IPS DF 6.9 (cell line): ENCODE measurements around the gene PRMT9.

Source experiments
- DNase-seq: peaks from one replicate; pipeline ENCODE4 v3.0.0-alpha.2; 2013; ENCODE audit warnings: low read depth, low spot score
- H3K27ac ChIP-seq: one replicate; pipeline ENCODE4 v1.5.1; 2013; ENCODE audit warnings: low read length, control low read depth
- H3K27me3 ChIP-seq: 2 replicates; pipeline ENCODE4 v1.6.1; 2013; ENCODE audit warnings: mild to moderate bottlenecking, low read length; ENCODE audit not compliant: control insufficient read depth, insufficient read depth
- H3K36me3 ChIP-seq: 2 replicates; pipeline ENCODE4 v1.6.1; 2013; ENCODE audit warnings: low read length; ENCODE audit not compliant: control insufficient read depth, insufficient read depth
- H3K4me1 ChIP-seq: 2 replicates; pipeline ENCODE4 v1.6.1; 2013; ENCODE audit warnings: low read length; ENCODE audit not compliant: control insufficient read depth, insufficient read depth
- H3K4me3 ChIP-seq: 2 replicates; pipeline ENCODE4 v1.5.1; 2013; ENCODE audit warnings: mild to moderate bottlenecking, low read length
- H3K9me3 ChIP-seq: 2 replicates; pipeline ENCODE4 v1.6.1; 2013; ENCODE audit warnings: low read length, inconsistent platforms; ENCODE audit not compliant: control insufficient read depth, insufficient read depth
- WGBS: extraction: QIAGEN DNeasy Blood & Tissue Kit; methylation state at CpG from one replicate; pipeline ENCODE4 v1.1.7; 2013; ENCODE audit warnings: mixed read lengths, missing lambda C conversion rate; ENCODE audit not compliant: insufficient read length, insufficient coverage; 5-methylcytosine and 5-hydroxymethylcytosine counted together

The PRMT9 gene

GRCh38 chr4:147714575-147715401 is 30.8 kb upstream of the PRMT9 start:
- DNase-seq, result no peak
- H3K27ac ChIP-seq, result no peak overlapping the region
- H3K36me3 ChIP-seq, result no peaks in the 10 kb centered on the region
- H3K4me1 ChIP-seq, result no peaks in the 10 kb centered on the region
- WGBS, result no CpG with 5 or more reads among the region's 8 CpGs
- no peaks in the 10 kb centered on the region for H3K27me3 ChIP-seq
- H3K4me3 ChIP-seq, result no peak overlapping the region
- H3K9me3 ChIP-seq, result no peaks in the 10 kb centered on the region

GRCh38 chr4:147709999-147710398 is 26.0 kb upstream of the PRMT9 start:
- no peaks in the 10 kb centered on the region for H3K27me3 ChIP-seq
- no peak overlapping the region for H3K4me3 ChIP-seq
- no peaks in the 10 kb centered on the region for H3K9me3 ChIP-seq
- DNase-seq, result no peak
- no peaks in the 10 kb centered on the region for H3K4me1 ChIP-seq
- H3K36me3 ChIP-seq, result no peaks in the 10 kb centered on the region
- no peak overlapping the region for H3K27ac ChIP-seq
- no CpG with 5 or more reads among the region's 5 CpGs for WGBS

- Histone ChIP-seq H3K27me3 (no peaks in the 10 kb centered on the region), H3K4me1 (no peaks in the 10 kb centered on the region), H3K27ac (no peak overlapping the region), H3K4me3 (no peak overlapping the region), H3K9me3 (no peaks in the 10 kb centered on the region), H3K36me3 (no peaks in the 10 kb centered on the region)
- DNase-seq, result no peak
- no CpG with 5 or more reads among the region's 7 CpGs for WGBS
Measured at GRCh38 chr4:147707892-147708672, 24.1 kb upstream of the PRMT9 start.

GRCh38 chr4:147704846-147705245 is 20.9 kb upstream of the PRMT9 start:
- WGBS, result no CpG with 5 or more reads among the region's 1 CpG
- no peak for DNase-seq
- Histone ChIP-seq H3K9me3 (no peaks in the 10 kb centered on the region), H3K36me3 (no peaks in the 10 kb centered on the region), H3K27ac (no peak overlapping the region), H3K27me3 (no peaks in the 10 kb centered on the region), H3K4me1 (no peaks in the 10 kb centered on the region), H3K4me3 (no peak overlapping the region)

- DNase-seq, result no peak
- H3K4me3 ChIP-seq, result no peak overlapping the region
- no peaks in the 10 kb centered on the region for H3K36me3 ChIP-seq
- H3K27me3 ChIP-seq, result no peaks in the 10 kb centered on the region
- H3K9me3 ChIP-seq, result no peaks in the 10 kb centered on the region
- H3K27ac ChIP-seq, result no peak overlapping the region
- no peaks in the 10 kb centered on the region for H3K4me1 ChIP-seq
- no CpG with 5 or more reads among the region's 1 CpG for WGBS
Measured at GRCh38 chr4:147696866-147697265, 12.9 kb upstream of the PRMT9 start.

GRCh38 chr4:147693218-147693617 is 9.3 kb upstream of the PRMT9 start:
- no peaks in the 10 kb centered on the region for H3K36me3 ChIP-seq
- no peaks in the 10 kb centered on the region for H3K27me3 ChIP-seq
- H3K27ac ChIP-seq, result no peak overlapping the region
- WGBS, result no CpG with 5 or more reads among the region's 3 CpGs
- H3K4me1 ChIP-seq, result no peaks in the 10 kb centered on the region
- no peak for DNase-seq
- H3K4me3 ChIP-seq, result no peak overlapping the region
- H3K9me3 ChIP-seq, result no peaks in the 10 kb centered on the region

- no peaks in the 10 kb centered on the region for H3K36me3 ChIP-seq
- H3K27ac ChIP-seq, result no peak overlapping the region
- H3K4me3 ChIP-seq, result no peak overlapping the region
- H3K27me3 ChIP-seq, result no peaks in the 10 kb centered on the region
- H3K9me3 ChIP-seq, result no peaks in the 10 kb centered on the region
- H3K4me1 ChIP-seq, result no peaks in the 10 kb centered on the region
- DNase-seq, result no peak
- no CpG with 5 or more reads among the region's 2 CpGs for WGBS
Measured at GRCh38 chr4:147691820-147692219, 7.9 kb upstream of the PRMT9 start.

GRCh38 chr4:147689067-147689466 is 5.1 kb upstream of the PRMT9 start:
- DNase-seq, result no peak
- no peaks in the 10 kb centered on the region for H3K4me1 ChIP-seq
- H3K27me3 ChIP-seq, result no peaks in the 10 kb centered on the region
- no peaks in the 10 kb centered on the region for H3K36me3 ChIP-seq
- H3K9me3 ChIP-seq, result no peaks in the 10 kb centered on the region
- WGBS, result no CpG with 5 or more reads among the region's 4 CpGs
- no peak overlapping the region for H3K4me3 ChIP-seq
- no peak overlapping the region for H3K27ac ChIP-seq

GRCh38 chr4:147683188-147683591 is 773 bp downstream of the PRMT9 start:
- Histone ChIP-seq H3K36me3 (no peaks in the 10 kb centered on the region), H3K27me3 (no peaks in the 10 kb centered on the region), H3K27ac (no peak overlapping the region), H3K4me1 (no peaks in the 10 kb centered on the region), H3K4me3 (peak overlapping the region; percentile 73; the same call in 1 of the 2 replicates), H3K9me3 (no peaks in the 10 kb centered on the region)
- DNase-seq, result no peak
- no CpG with 5 or more reads among the region's 10 CpGs for WGBS

- no peak overlapping the region for H3K4me3 ChIP-seq
- H3K9me3 ChIP-seq, result no peaks in the 10 kb centered on the region
Measured at GRCh38 chr4:147682755-147683154, 1.2 kb downstream of the PRMT9 start.

More at GRCh38 chr4:147682755-147683154, 1.2 kb downstream of the PRMT9 start:
- no peak for DNase-seq
- Histone ChIP-seq H3K4me1 (no peaks in the 10 kb centered on the region), H3K27me3 (no peaks in the 10 kb centered on the region), H3K36me3 (no peaks in the 10 kb centered on the region), H3K27ac (no peak overlapping the region)
- WGBS, result no CpG with 5 or more reads among the region's 3 CpGs
